A549 (cell line): Measurements from ENCODE around the gene MYRF. TPM values are rescaled to one million over a fixed set of nuclear protein-coding genes. Genes with fewer than 3 reads are reported as not detected.

Experiments used
- ATAC-seq, 2 experiments: fragments of 200-7000 bp in 1 of 2; fragments of >200 bp in 1 of 2; cut with Nextera tagmentation in 1 of 2; cut with Tn5 transposase in 1 of 2; 3 replicates each; pipeline versions ENCODE4 v1.8.0 to v1.9.1; 2018 to 2020; ENCODE audit warnings: mild to moderate bottlenecking in 1 of 2, moderate library complexity in 1 of 2
- CTCF ChIA-PET: fragments of 300-600 bp; sonication (Branson Sonifier 250); formaldehyde crosslinking; extraction: SDS; loops from one replicate; lab custom pipeline; 2021; ENCODE audit warnings: antibody characterized with exemption, inconsistent platforms; lab: Yijun Ruan, JAX
- POLR2A ChIA-PET: fragments of 350-600 bp; formaldehyde crosslinking; extraction: SDS; loops from one replicate; lab custom pipeline; 2021; ENCODE audit warnings: antibody characterized with exemption, inconsistent platforms; lab: Yijun Ruan, JAX
- DNase-seq, 2 experiments: peaks; one replicate each; pipeline versions ENCODE4 v3.0.0 to v3.0.0-alpha.2; 2011 to 2016; ENCODE audit warnings: low read depth in 1 of 2, low spot score in 1 of 2
- FAIRE-seq: peaks from 2 replicates; lab custom pipeline; 2011; peaks lifted over from hg19 to GRCh38; lab: Jason Lieb, UNC
- H3K27ac ChIP-seq, 2 experiments: fragments of >200 bp; sonication (Bioruptor Twin); formaldehyde crosslinking; 3 replicates each; pipeline ENCODE4 v1.5.1; 2016 to 2017
- H3K4me1 ChIP-seq: fragments of >200 bp; sonication (Bioruptor Twin); formaldehyde crosslinking; 3 replicates; pipeline ENCODE4 v1.6.1; 2016
- H3K4me2 ChIP-seq: fragments of >200 bp; sonication (Bioruptor Twin); formaldehyde crosslinking; 3 replicates; pipeline ENCODE4 v1.6.1; 2016
- H3K4me3 ChIP-seq: fragments of >200 bp; sonication (Bioruptor Twin); formaldehyde crosslinking; 3 replicates; pipeline ENCODE4 v1.5.1; 2016
- H3K9me3 ChIP-seq: fragments of >200 bp; sonication (Bioruptor Twin); formaldehyde crosslinking; 3 replicates; pipeline ENCODE4 v1.6.1; 2016
- CBX2 ChIP-seq: fragments of 200-600 bp; sonication (generic); IDR thresholded peaks from 2 replicates; pipeline ENCODE4 v1.6.1; 2016; ENCODE audit warnings: low read depth, mild to moderate bottlenecking, borderline replicate concordance
- CBX8 ChIP-seq: fragments of 200-600 bp; sonication (generic); IDR thresholded peaks from 2 replicates; pipeline ENCODE4 v1.6.1; 2016
- EHF ChIP-seq: fragments of 250-450 bp; sonication (Bioruptor Pico); IDR thresholded peaks from 2 replicates; pipeline ENCODE4 v1.5.0; 2020; ENCODE audit warnings: mild to moderate bottlenecking
- EHMT2 ChIP-seq: fragments of 200-600 bp; sonication (generic); IDR thresholded peaks from 2 replicates; pipeline ENCODE4 v1.6.1; 2016; ENCODE audit warnings: antibody characterized with exemption, low read depth, mild to moderate bottlenecking, moderate library complexity
- EP300 ChIP-seq, 2 experiments: fragments of >200 bp; sonication (Bioruptor Twin); formaldehyde crosslinking; IDR thresholded peaks; 2 replicates in 1 of 2; 3 replicates in 1 of 2; pipeline ENCODE4 v1.6.1; 2016 to 2017
- FOSL2 ChIP-seq, 2 experiments: fragments of 450-650 bp in 1 of 2; fragments of >200 bp in 1 of 2; sonication (Bioruptor Twin) in 1 of 2; formaldehyde crosslinking; IDR thresholded peaks; 2 replicates each; pipeline versions ENCODE4 v1.5.0 to v1.6.1; 2016 to 2020; ENCODE audit warnings: mild to moderate bottlenecking in 1 of 2, moderate library complexity in 1 of 2
- HEYL ChIP-seq: fragments of 250-450 bp; sonication (Bioruptor Pico); IDR thresholded peaks from 2 replicates; pipeline ENCODE4 v1.8.0; 2021; ENCODE audit warnings: mild to moderate bottlenecking, moderate library complexity
- HOXA7 ChIP-seq: fragments of 250-450 bp; sonication (Bioruptor Pico); IDR thresholded peaks from 2 replicates; pipeline ENCODE4 v1.5.0; 2020; ENCODE audit warnings: mild to moderate bottlenecking, moderate library complexity
- HOXB13 ChIP-seq: fragments of 250-450 bp; sonication (Bioruptor Pico); IDR thresholded peaks from 2 replicates; pipeline ENCODE4 v1.5.0; 2020; ENCODE audit warnings: low read depth, mild to moderate bottlenecking, moderate library complexity
- HOXB5 ChIP-seq: fragments of 250-450 bp; sonication (Bioruptor Pico); IDR thresholded peaks from 2 replicates; pipeline ENCODE4 v1.5.0; 2020; ENCODE audit warnings: mild to moderate bottlenecking, moderate library complexity
- JUN ChIP-seq, 2 experiments: fragments of >200 bp; sonication (Bioruptor Twin); formaldehyde crosslinking; IDR thresholded peaks; 2 replicates in 1 of 2; 3 replicates in 1 of 2; pipeline ENCODE4 v1.6.1; 2016 to 2017
- JUNB ChIP-seq: fragments of >200 bp; sonication (Bioruptor Twin); formaldehyde crosslinking; IDR thresholded peaks from 2 replicates; pipeline ENCODE4 v1.6.1; 2016
- MAZ ChIP-seq: fragments of 150-350 bp; IDR thresholded peaks from 2 replicates; pipeline ENCODE4 v1.6.1; 2014; ENCODE audit warnings: antibody characterized with exemption, low read depth, low read length, borderline replicate concordance
- MYC ChIP-seq: IDR thresholded peaks from 2 replicates; pipeline ENCODE4 v1.6.1; 2012; ENCODE audit warnings: mild to moderate bottlenecking, inconsistent platforms, low read length, improper control_type of control experiment, borderline replicate concordance
- NFE2L2 ChIP-seq: fragments of 150-350 bp; conservative IDR thresholded peaks from 2 replicates; pipeline ENCODE4 v1.6.1; 2014; ENCODE audit warnings: low read length
- NR3C1 ChIP-seq: fragments of >200 bp; sonication (Bioruptor Twin); formaldehyde crosslinking; IDR thresholded peaks from 3 replicates; pipeline ENCODE4 v1.6.1; 2017
- PHF8 ChIP-seq: fragments of 200-600 bp; sonication (generic); IDR thresholded peaks from 2 replicates; pipeline ENCODE4 v1.6.1; 2016; ENCODE audit warnings: low read depth, mild to moderate bottlenecking, antibody characterized with exemption, moderate library complexity, borderline replicate concordance
- POLR2A ChIP-seq: IDR thresholded peaks from 2 replicates; pipeline ENCODE4 v1.6.1; 2012; ENCODE audit warnings: mild to moderate bottlenecking, low read length
- POLR2AphosphoS2 ChIP-seq: conservative IDR thresholded peaks from 2 replicates; pipeline ENCODE4 v1.6.1; 2012; ENCODE audit warnings: low read length, improper control_type of control experiment, inconsistent platforms
- RARB ChIP-seq: fragments of 250-450 bp; sonication (Bioruptor Pico); IDR thresholded peaks from 2 replicates; pipeline ENCODE4 v1.8.0; 2021; ENCODE audit warnings: mild to moderate bottlenecking, moderate library complexity
- RCOR1 ChIP-seq: fragments of 150-350 bp; IDR thresholded peaks from 2 replicates; pipeline ENCODE4 v1.6.1; 2014; ENCODE audit warnings: antibody characterized with exemption, low read length, low read depth
- RFX5 ChIP-seq: fragments of 450-650 bp; IDR thresholded peaks from 2 replicates; pipeline ENCODE4 v1.7.1; 2014; ENCODE audit warnings: antibody characterized with exemption, mild to moderate bottlenecking, moderate library complexity
- SMC3 ChIP-seq: fragments of >200 bp; sonication (Bioruptor Twin); formaldehyde crosslinking; IDR thresholded peaks from 3 replicates; pipeline ENCODE4 v1.6.1; 2018; ENCODE audit warnings: inconsistent platforms
- TFCP2L1 ChIP-seq: fragments of 250-450 bp; sonication (Bioruptor Pico); IDR thresholded peaks from 2 replicates; pipeline ENCODE4 v1.5.0; 2021; ENCODE audit warnings: mild to moderate bottlenecking
- ZC3H11A ChIP-seq: fragments of 450-650 bp; IDR thresholded peaks from 2 replicates; pipeline ENCODE4 v1.6.1; 2014; ENCODE audit warnings: antibody characterized with exemption, mild to moderate bottlenecking
- ZFP36 ChIP-seq: fragments of 450-650 bp; IDR thresholded peaks from 2 replicates; pipeline ENCODE4 v1.6.1; 2014; ENCODE audit warnings: borderline replicate concordance; ENCODE audit not compliant: partially characterized antibody
- ZSCAN20 ChIP-seq: fragments of 250-450 bp; sonication (Bioruptor Pico); IDR thresholded peaks from 2 replicates; pipeline ENCODE4 v1.8.0; 2022; ENCODE audit warnings: mild to moderate bottlenecking, moderate library complexity
- WGBS: methylation state at CpG from one replicate; pipeline ENCODE4 v1.1.6; 2017; ENCODE audit errors: missing lambda C conversion rate; 5-methylcytosine and 5-hydroxymethylcytosine counted together
- polyA plus RNA-seq, 4 experiments: library from polyadenylated mRNA; depleted of rRNA in 3 of 4; stranded (reverse); fragments of >200 nt; fragmentation: RNase III in 1 of 4; extraction: RNeasy Plus Mini Kit Qiagen cat#74134 plus additional on column Dnase treatment in 1 of 4; gene quantifications; 2 replicates in 3 of 4; 3 replicates in 1 of 4; pipeline ENCODE4 v1.2.3, GENCODE V29; 2011 to 2017
- TF ChIP-seq, protein P1 (sequence below): fragments of >200 bp; sonication (Bioruptor Twin); formaldehyde crosslinking; IDR thresholded peaks from 2 replicates; pipeline ENCODE4 v1.6.1; 2016
- TF ChIP-seq, protein P2 (sequence below): IDR thresholded peaks from 2 replicates; pipeline ENCODE4 v1.6.1; 2012
- TF ChIP-seq, protein P3 (sequence below): fragments of >200 bp; sonication (Bioruptor Twin); formaldehyde crosslinking; IDR thresholded peaks from 3 replicates; pipeline ENCODE4 v1.5.1; 2016
- TF ChIP-seq, protein P4 (sequence below): IDR thresholded peaks from 2 replicates; pipeline ENCODE4 v1.6.1; 2012

Gene MYRF
- polyA plus RNA-seq, 2 of the 4 experiments (the other 2 are of a cell fraction): 14.7 to 22.3 TPM

DNA sequence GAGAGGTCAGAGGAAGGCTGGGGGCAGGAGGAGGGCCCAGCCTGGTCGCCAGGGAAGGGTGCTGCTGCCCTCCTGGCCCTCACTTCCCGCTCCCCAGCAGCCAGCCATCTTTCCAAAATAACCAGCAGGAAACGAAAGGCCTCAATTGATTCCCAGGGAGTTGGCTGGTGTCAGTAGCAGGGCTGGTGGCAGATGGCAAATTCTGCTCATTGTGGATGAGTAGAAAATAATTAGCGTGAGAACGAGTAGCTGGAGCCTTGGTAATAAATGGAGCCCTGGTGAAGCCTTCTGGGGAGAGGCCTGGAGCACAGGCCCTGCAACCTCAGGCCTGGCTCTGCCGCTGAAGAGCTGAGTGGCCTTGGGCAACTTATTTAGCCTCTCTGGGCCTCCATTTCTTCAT, 40.9 kb upstream of the MYRF start:
- Histone ChIP-seq H3K4me3 (no peak overlapping the region), H3K4me1 (peaks cover 7% of the 10 kb centered on the region), H3K9me3 (no peaks in the 10 kb centered on the region), H3K4me2 (no peak overlapping the region), H3K27ac (no peak overlapping the region)
- FAIRE-seq (no peak), ATAC-seq (no peak), DNase-seq (no peak)
- TF ChIP-seq RARB (CRISPR knock-in tag): no peak
- TF ChIP-seq, protein P1, sequence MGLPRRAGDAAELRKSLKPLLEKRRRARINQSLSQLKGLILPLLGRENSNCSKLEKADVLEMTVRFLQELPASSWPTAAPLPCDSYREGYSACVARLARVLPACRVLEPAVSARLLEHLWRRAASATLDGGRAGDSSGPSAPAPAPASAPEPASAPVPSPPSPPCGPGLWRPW: no peak
- TF ChIP-seq POLR2AphosphoS2: no peak
- no peak for TF ChIP-seq MYC
- TF ChIP-seq RFX5: no peak
- no peak for TF ChIP-seq PHF8
- TF ChIP-seq, protein P2, sequence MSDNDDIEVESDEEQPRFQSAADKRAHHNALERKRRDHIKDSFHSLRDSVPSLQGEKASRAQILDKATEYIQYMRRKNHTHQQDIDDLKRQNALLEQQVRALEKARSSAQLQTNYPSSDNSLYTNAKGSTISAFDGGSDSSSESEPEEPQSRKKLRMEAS: no peak
- no peak for TF ChIP-seq HOXA7 (CRISPR knock-in tag)
- no peak for TF ChIP-seq NFE2L2
- TF ChIP-seq CBX8: no peak
- no peak for TF ChIP-seq MAZ
- no peak for TF ChIP-seq SMC3
- TF ChIP-seq NR3C1: no peak
- no peak for TF ChIP-seq POLR2A
- TF ChIP-seq EHMT2: no peak
- TF ChIP-seq FOSL2 (IDR thresholded peaks at IDR 0.05): no peak
- TF ChIP-seq FOSL2 (CRISPR knock-in tag; IDR thresholded peaks at IDR 0.05): no peak
- ChIA-PET POLR2A (no interaction called here), CTCF (interaction anchor here (1.2 to 5.4 kb wide), 5 partner anchors 11 to 42 kb away, joined by 3 to 27 read pairs (median 5); no protein-coding TSS in a partner anchor)
- whole genome bisulfite sequencing: 95% methylated on average over 5 of the region's 6 CpGs

DNA sequence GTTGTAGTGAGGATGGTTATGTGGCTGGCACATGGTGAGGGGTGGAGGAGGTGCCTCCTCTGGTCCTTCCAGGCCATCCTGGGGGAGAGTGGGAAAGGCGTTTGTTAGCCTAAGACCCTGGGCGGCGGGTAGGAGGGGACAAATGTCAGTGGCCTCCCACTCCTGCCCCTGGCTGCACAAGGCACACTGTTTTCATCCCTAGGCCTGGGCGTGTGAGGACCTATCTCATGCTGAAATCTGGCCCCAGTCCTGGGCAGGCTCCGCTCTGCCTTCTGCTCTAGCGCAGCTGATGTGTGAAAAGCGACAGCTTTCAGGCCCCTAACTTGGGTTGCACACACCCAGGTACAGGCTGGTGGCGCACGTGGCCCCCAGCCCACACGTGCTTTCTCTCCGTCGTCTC, 40.1 kb upstream of the MYRF start:
- H3K27ac ChIP-seq: no peak overlapping the region
- POLR2A ChIA-PET: no interaction called here
- 93% methylated on average over 12 of the region's 12 CpGs for WGBS
- no peak overlapping the region for H3K4me2 ChIP-seq
- CTCF ChIA-PET: interaction anchor here (0.7 to 5.4 kb wide), 5 partner anchors 12 to 74 kb away, joined by 3 to 27 read pairs (median 5); no protein-coding TSS in a partner anchor
- H3K4me1 ChIP-seq: peaks cover 13% of the 10 kb centered on the region
- TF ChIP-seq HEYL (CRISPR knock-in tag) (no peak), JUN (IDR thresholded peaks at IDR 0.05) (no peak), ZSCAN20 (CRISPR knock-in tag) (no peak), CBX2 (no peak), TFCP2L1 (CRISPR knock-in tag) (no peak), EP300 (IDR thresholded peaks at IDR 0.05) (no peak), EHF (CRISPR knock-in tag) (no peak)
- TF ChIP-seq, protein P3, sequence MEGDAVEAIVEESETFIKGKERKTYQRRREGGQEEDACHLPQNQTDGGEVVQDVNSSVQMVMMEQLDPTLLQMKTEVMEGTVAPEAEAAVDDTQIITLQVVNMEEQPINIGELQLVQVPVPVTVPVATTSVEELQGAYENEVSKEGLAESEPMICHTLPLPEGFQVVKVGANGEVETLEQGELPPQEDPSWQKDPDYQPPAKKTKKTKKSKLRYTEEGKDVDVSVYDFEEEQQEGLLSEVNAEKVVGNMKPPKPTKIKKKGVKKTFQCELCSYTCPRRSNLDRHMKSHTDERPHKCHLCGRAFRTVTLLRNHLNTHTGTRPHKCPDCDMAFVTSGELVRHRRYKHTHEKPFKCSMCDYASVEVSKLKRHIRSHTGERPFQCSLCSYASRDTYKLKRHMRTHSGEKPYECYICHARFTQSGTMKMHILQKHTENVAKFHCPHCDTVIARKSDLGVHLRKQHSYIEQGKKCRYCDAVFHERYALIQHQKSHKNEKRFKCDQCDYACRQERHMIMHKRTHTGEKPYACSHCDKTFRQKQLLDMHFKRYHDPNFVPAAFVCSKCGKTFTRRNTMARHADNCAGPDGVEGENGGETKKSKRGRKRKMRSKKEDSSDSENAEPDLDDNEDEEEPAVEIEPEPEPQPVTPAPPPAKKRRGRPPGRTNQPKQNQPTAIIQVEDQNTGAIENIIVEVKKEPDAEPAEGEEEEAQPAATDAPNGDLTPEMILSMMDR: no peak
- TF ChIP-seq, all 56 proteins: peak for 0
- H3K9me3 ChIP-seq: no peaks in the 10 kb centered on the region
- DNase-seq (no peak), ATAC-seq (no peak), FAIRE-seq (no peak)
- no peak overlapping the region for H3K4me3 ChIP-seq

DNA sequence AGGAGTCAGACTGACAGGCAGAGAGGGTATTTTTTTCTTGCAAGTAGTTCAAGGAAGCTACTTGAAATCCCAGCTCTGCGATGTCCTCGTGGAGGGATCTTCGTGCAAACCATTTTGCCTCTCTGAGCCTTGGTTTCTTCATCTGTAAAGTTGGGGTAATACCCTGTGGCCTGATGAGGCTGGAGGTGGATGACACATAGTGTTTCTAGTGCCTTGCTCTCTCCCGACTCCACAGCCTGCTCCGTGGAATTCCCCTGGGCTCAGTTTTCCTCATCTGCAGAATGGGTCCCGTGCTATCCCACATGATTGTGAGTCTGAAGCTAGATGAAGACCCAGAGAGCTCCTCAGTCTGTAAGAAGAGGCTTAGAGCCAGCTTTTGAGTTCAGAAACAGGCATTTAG, 39.6 kb upstream of the MYRF start:
- no peak for ATAC-seq
- CTCF ChIA-PET: interaction anchor here (0.7 to 5.4 kb wide), 6 partner anchors 11 to 203 kb away, joined by 3 to 27 read pairs (median 6); no protein-coding TSS in a partner anchor
- 85% methylated on average over 6 of the region's 6 CpGs for WGBS
- no peak for FAIRE-seq
- no peak for DNase-seq
- POLR2A ChIA-PET: no interaction called here
- Histone ChIP-seq H3K4me3 (no peak overlapping the region), H3K9me3 (no peaks in the 10 kb centered on the region), H3K4me1 (peaks cover 14% of the 10 kb centered on the region), H3K27ac (no peak overlapping the region)
- TF ChIP-seq NR3C1 (no peak), ZSCAN20 (CRISPR knock-in tag) (no peak), HOXB13 (CRISPR knock-in tag) (no peak), NFE2L2 (no peak), SMC3 (no peak), ZC3H11A (no peak), FOSL2 (IDR thresholded peaks at IDR 0.05) (no peak), FOSL2 (CRISPR knock-in tag; IDR thresholded peaks at IDR 0.05) (no peak), RCOR1 (no peak), ZFP36 (no peak), HOXB5 (CRISPR knock-in tag) (no peak), JUNB (no peak)
- TF ChIP-seq, protein P4, sequence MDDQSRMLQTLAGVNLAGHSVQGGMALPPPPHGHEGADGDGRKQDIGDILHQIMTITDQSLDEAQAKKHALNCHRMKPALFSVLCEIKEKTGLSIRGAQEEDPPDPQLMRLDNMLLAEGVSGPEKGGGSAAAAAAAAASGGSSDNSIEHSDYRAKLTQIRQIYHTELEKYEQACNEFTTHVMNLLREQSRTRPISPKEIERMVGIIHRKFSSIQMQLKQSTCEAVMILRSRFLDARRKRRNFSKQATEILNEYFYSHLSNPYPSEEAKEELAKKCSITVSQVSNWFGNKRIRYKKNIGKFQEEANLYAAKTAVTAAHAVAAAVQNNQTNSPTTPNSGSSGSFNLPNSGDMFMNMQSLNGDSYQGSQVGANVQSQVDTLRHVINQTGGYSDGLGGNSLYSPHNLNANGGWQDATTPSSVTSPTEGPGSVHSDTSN: no peak
- TF ChIP-seq, all 56 proteins: peak for 0
- H3K4me2 ChIP-seq: no peak overlapping the region
